HG02840 (cell line): ENCODE measurements around the gene PLVAP.

ENCODE experiments used
- ATAC-seq: cut with Tn5 transposase; IDR thresholded peaks from one replicate; pipeline ENCODE4 v1.9.1; 2021; ENCODE audit warnings: mild to moderate bottlenecking, moderate library complexity, moderate number of reproducible peaks; ENCODE audit not compliant: unreplicated experiment, low FRiP score

PLVAP gene

GRCh38 chr19:17359905-17360800 lies 17.0 kb downstream of the PLVAP start:
- no peak for ATAC-seq

GRCh38 chr19:17358395-17358794 lies 18.7 kb downstream of the PLVAP start:
- no peak for ATAC-seq

- ATAC-seq: no peak
Observed at GRCh38 chr19:17357724-17358123, 19.4 kb downstream of the PLVAP start.

- ATAC-seq: no peak
Observed at GRCh38 chr19:17357078-17357666, 20.0 kb downstream of the PLVAP start.

- no peak for ATAC-seq
Observed at GRCh38 chr19:17353386-17353785, 23.8 kb downstream of the PLVAP start.

- ATAC-seq: no peak
Observed at GRCh38 chr19:17352608-17353280, 24.4 kb downstream of the PLVAP start.

GRCh38 chr19:17351815-17352435 lies 25.2 kb downstream of the PLVAP start:
- ATAC-seq: no peak

GRCh38 chr19:17348700-17349099 lies 28.4 kb downstream of the PLVAP start:
- ATAC-seq: no peak

GRCh38 chr19:17347877-17348276 lies 29.3 kb downstream of the PLVAP start:
- ATAC-seq: no peak

- ATAC-seq: no peak
Observed at GRCh38 chr19:17347361-17347760, 29.8 kb downstream of the PLVAP start.

- no peak for ATAC-seq
Observed at GRCh38 chr19:17346109-17346671, 31.0 kb downstream of the PLVAP start.

- ATAC-seq: no peak
Observed at GRCh38 chr19:17341845-17342244, 35.3 kb downstream of the PLVAP start.

GRCh38 chr19:17341386-17341785 lies 35.8 kb downstream of the PLVAP start:
- no peak for ATAC-seq

- ATAC-seq: no peak
Observed at GRCh38 chr19:17340871-17341357, 36.2 kb downstream of the PLVAP start.

GRCh38 chr19:17340302-17340870 lies 36.8 kb downstream of the PLVAP start:
- no peak for ATAC-seq

- ATAC-seq: no peak
Observed at GRCh38 chr19:17339088-17339741, 37.9 kb downstream of the PLVAP start.

GRCh38 chr19:17338433-17339078 lies 38.6 kb downstream of the PLVAP start:
- ATAC-seq: no peak

- ATAC-seq: no peak
Observed at GRCh38 chr19:17337675-17338432, 39.3 kb downstream of the PLVAP start.
